HepG2 (cell line): ENCODE results near the gene CPLX1. TPM values are rescaled to one million over a fixed set of nuclear protein-coding genes. Genes with fewer than 3 reads are reported as not detected.

ENCODE experiments used
- ATAC-seq: fragments of 200-7000 bp; cut with Tn5 transposase; 3 replicates; pipeline ENCODE4 v1.9.1; 2020; ENCODE audit warnings: mild to moderate bottlenecking, moderate library complexity
- BruUV-seq: library from RNA; stranded (reverse); fragments of 400-500 nt; replicated peaks from 2 replicates; lab custom pipeline; 2021; lab: Mats Ljungman, UMichigan
- CTCF ChIA-PET: fragments of 300-600 bp; formaldehyde crosslinking; extraction: SDS; loops from one replicate; lab custom pipeline; 2021; ENCODE audit warnings: low total read pairs, inconsistent platforms, low intra/inter-chr PET ratio; lab: Yijun Ruan, JAX
- POLR2A ChIA-PET: fragments of 350-600 bp; sonication (Branson Sonifier 250); formaldehyde crosslinking; loops from one replicate; lab custom pipeline; 2020; ENCODE audit warnings: antibody characterized with exemption, inconsistent platforms; lab: Yijun Ruan, JAX
- DNase-seq: peaks from one replicate; pipeline ENCODE4 v3.0.0-alpha.2; 2015; ENCODE audit warnings: low spot score
- FAIRE-seq: peaks from 3 replicates; lab custom pipeline; 2011; peaks lifted over from hg19 to GRCh38; lab: Jason Lieb, UNC
- H2AFZ ChIP-seq: one replicate; pipeline ENCODE4 v1.6.1; 2011; ENCODE audit warnings: low read length, inconsistent platforms
- H3K27ac ChIP-seq: fragments of 300-600 bp; 3 replicates; pipeline ENCODE4 v1.8.0; 2011; ENCODE audit warnings: mixed run types, mild to moderate bottlenecking, mixed read lengths, low read length, inconsistent platforms; ENCODE audit not compliant: insufficient read depth; ENCODE audit errors: extremely low read length
- H3K27me3 ChIP-seq, 2 experiments: fragments of 200-600 bp in 1 of 2; 2 replicates in 1 of 2; 3 replicates in 1 of 2; pipeline versions ENCODE4 v1.6.0 to v1.8.0; 2011; ENCODE audit warnings: low read length in 2 of 2, mild to moderate bottlenecking in 2 of 2, moderate library complexity in 2 of 2, inconsistent platforms in 1 of 2; ENCODE audit not compliant: insufficient read depth in 2 of 2, control insufficient read depth in 1 of 2
- H3K36me3 ChIP-seq, 2 experiments: fragments of 200-600 bp in 1 of 2; replicated peaks in 1 of 2; 2 replicates in 1 of 2; 3 replicates in 1 of 2; pipeline versions ENCODE4 v1.5.1 to v1.8.0; 2011; ENCODE audit warnings: low read length in 2 of 2, inconsistent platforms in 1 of 2; ENCODE audit not compliant: insufficient read depth in 2 of 2, control insufficient read depth in 1 of 2
- H3K4me1 ChIP-seq: 2 replicates; pipeline ENCODE4 v1.5.1; 2012; ENCODE audit warnings: low read length, inconsistent platforms; ENCODE audit not compliant: insufficient read depth
- H3K4me2 ChIP-seq: 2 replicates; pipeline ENCODE4 v1.6.0; 2011; ENCODE audit warnings: low read depth, low read length, inconsistent platforms
- H3K4me3 ChIP-seq, 3 experiments: fragments of 200-600 bp in 1 of 3; sonication (generic), shearing (Covaris generic) in 1 of 3; replicated peaks in 1 of 3; 2 replicates each; pipeline ENCODE4 v1.5.1; 2011 to 2016; ENCODE audit warnings: low read length in 3 of 3, inconsistent platforms in 2 of 3, low read depth in 2 of 3, mild to moderate bottlenecking in 2 of 3, control low read depth in 1 of 3, mixed read lengths in 1 of 3; ENCODE audit not compliant: insufficient read depth in 1 of 3
- H3K79me2 ChIP-seq: one replicate; pipeline ENCODE4 v1.6.1; 2011; ENCODE audit warnings: low read length, inconsistent platforms; ENCODE audit not compliant: insufficient read depth
- H3K9ac ChIP-seq: 2 replicates; pipeline ENCODE4 v1.6.0; 2011; ENCODE audit warnings: mild to moderate bottlenecking, low read depth, low read length, inconsistent platforms; ENCODE audit not compliant: insufficient read depth
- H3K9me3 ChIP-seq: 2 replicates; pipeline ENCODE4 v1.5.1; 2012; ENCODE audit warnings: mild to moderate bottlenecking, low read length
- H4K20me1 ChIP-seq: 2 replicates; pipeline ENCODE4 v1.6.0; 2011; ENCODE audit warnings: inconsistent platforms, mild to moderate bottlenecking, low read length, moderate library complexity; ENCODE audit not compliant: insufficient read depth
- SALL2 ChIP-seq: sonication (generic); formaldehyde crosslinking; IDR thresholded peaks from 2 replicates; pipeline ENCODE4 v1.8.1; 2023; ENCODE audit warnings: mild to moderate bottlenecking, missing genetic modification reagents, inconsistent platforms
- TEAD2 ChIP-seq: sonication (generic); formaldehyde crosslinking; IDR thresholded peaks from 2 replicates; pipeline ENCODE4 v1.9.0; 2021; ENCODE audit warnings: missing genetic modification reagents
- ZNF775 ChIP-seq: sonication (generic); formaldehyde crosslinking; IDR thresholded peaks from 2 replicates; pipeline ENCODE4 v1.4.0; 2020; ENCODE audit warnings: missing genetic modification reagents, mild to moderate bottlenecking, moderate library complexity, borderline replicate concordance
- WGBS: methylation state at CpG from one replicate; pipeline ENCODE4 v1.1.6; 2017; ENCODE audit warnings: low lambda C conversion rate; 5-methylcytosine and 5-hydroxymethylcytosine counted together
- in situ Hi-C: cut with HindIII; loops from 2 replicates; pipeline ENCODE4 v1.10.0; 2017; ENCODE audit warnings: low pct_unique_long_range_greater_than_20kb; ENCODE audit not compliant: extremely low pct_ligation_motif_present
- intact Hi-C: fragments of 100-400 bp; cut with micrococcal nuclease; formaldehyde crosslinking; loops from one replicate; pipeline ENCODE4 v1.10.0; 2022; ENCODE audit not compliant: unreplicated experiment
- polyA plus RNA-seq, 8 experiments: library from polyadenylated mRNA; depleted of rRNA in 3 of 8; stranded (reverse) in 7 of 8; unstranded in 1 of 8; fragments of >200 nt; fragmentation: Illumina TruSeq in 4 of 8; extraction: Trizol in 4 of 8; gene quantifications; 2 replicates each; pipeline versions ENCODE4 v1.2.1 to v1.2.3, GENCODE V29; 2011 to 2016; ENCODE audit warnings: low read depth in 4 of 8, missing spikeins in 1 of 8, mixed read lengths in 1 of 8; ENCODE audit not compliant: insufficient read depth in 1 of 8
- total RNA-seq, 5 experiments: library from RNA; depleted of rRNA; stranded (reverse); fragments of >200 nt; fragmentation: Illumina TruSeq; extraction: Trizol; gene quantifications; 2 replicates each; pipeline ENCODE4 v1.2.3, GENCODE V29; 2016; ENCODE audit warnings: low read depth in 1 of 5

Gene CPLX1
- total and polyA plus RNA-seq, 2 of the 13 experiments (the other 11 are each of a cell fraction or from before 2014, with no cell fraction given) = 0.18 TPM

DNA sequence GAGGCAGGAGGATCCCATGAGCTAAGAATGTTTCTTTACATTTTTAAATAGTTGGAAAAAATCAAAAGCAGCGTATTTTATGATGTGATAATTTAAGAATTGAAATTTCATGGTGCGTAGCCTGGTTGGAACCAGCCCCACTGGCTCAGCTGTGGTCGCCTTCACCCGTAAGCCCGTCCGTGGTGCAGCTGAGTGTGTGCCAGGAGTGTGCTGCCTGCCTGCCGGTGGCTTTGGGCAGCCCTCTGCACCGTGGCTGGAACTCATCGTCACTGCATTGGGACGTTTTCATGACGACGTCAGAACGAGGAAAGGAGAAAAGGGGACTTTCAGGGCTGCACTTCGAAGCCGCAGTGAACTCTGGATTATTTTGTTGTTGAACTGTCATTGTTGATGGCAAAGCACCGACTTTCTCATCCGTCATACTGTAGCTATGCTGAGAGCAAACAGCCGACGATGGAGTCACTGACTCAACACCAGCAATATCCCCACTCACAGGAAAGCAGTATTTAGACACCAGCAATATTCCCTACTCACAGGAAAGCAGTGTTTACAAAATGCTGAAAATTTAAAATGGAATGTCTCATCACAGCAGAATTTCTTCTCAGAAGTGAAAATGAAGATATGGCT lies 85.2 kb downstream of the CPLX1 start:
- Histone ChIP-seq H3K4me2 (no peak overlapping the region), H4K20me1 (peaks cover 15% of the 10 kb centered on the region; the same call in 1 of the 2 replicates), H3K27ac (no peak overlapping the region), H2AFZ (no peak overlapping the region), H3K9me3 (no peaks in the 10 kb centered on the region), H3K4me1 (no peaks in the 10 kb centered on the region), H3K4me3 (no peak overlapping the region), H3K9ac (no peak overlapping the region), H3K79me2 (no peaks in the 10 kb centered on the region), H3K36me3 (peaks cover 12 to 20% of the 10 kb centered on the region in 2 experiments; a peak in 4 of 5 replicates), H3K27me3 (no peaks in the 10 kb centered on the region)
- BruUV-seq = no TSS peak
- WGBS = 93% methylated on average over 19 of the region's 19 CpGs
- no peak for TF ChIP-seq ZNF775
- TF ChIP-seq TEAD2 (CRISPR knock-in tag) = no peak
- intact Hi-C loops = no loop called here
- no peak for ATAC-seq
- CTCF ChIA-PET = no interaction called here
- DNase-seq = no peak
- POLR2A ChIA-PET = no interaction called here
- FAIRE-seq = no peak
- in situ Hi-C loops = no loop called here

DNA sequence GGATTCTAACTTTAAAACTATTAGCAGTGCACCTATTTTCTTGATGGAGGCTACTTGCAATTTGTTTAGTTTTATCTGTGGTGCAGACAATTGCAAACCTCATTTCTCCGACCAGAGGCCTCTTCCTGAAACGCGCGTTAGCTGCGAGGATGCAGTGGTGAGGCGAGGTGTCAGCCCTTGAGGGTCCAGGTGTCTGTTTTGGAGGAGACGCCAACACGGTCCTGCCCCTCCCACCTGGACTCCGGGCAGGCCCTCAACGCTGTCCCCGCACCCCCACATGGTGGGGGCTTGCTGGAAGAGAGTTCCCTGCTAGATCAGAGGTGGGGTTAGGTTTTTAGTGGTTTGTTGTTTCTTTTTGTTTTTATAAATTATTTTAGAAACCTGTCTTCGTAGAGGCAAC lies 85.9 kb downstream of the CPLX1 start:
- intact Hi-C loops = no loop called here
- no peaks in the 10 kb centered on the region for H3K27me3 ChIP-seq
- peaks cover 15% of the 10 kb centered on the region; the same call in 1 of the 2 replicates for H4K20me1 ChIP-seq
- CTCF ChIA-PET = no interaction called here
- H3K4me1 ChIP-seq = no peaks in the 10 kb centered on the region
- POLR2A ChIA-PET = no interaction called here
- no peaks in the 10 kb centered on the region for H3K79me2 ChIP-seq
- no peak for DNase-seq
- H3K9ac ChIP-seq = no peak overlapping the region
- peaks cover 12 to 28% of the 10 kb centered on the region in 2 experiments; a peak in 4 of 5 replicates for H3K36me3 ChIP-seq
- no peaks in the 10 kb centered on the region for H3K9me3 ChIP-seq
- WGBS = 95% methylated on average over 12 of the region's 12 CpGs
- in situ Hi-C loops = no loop called here
- H3K4me3 ChIP-seq = no peak overlapping the region
- ATAC-seq = no peak
- BruUV-seq = no TSS peak
- no peak overlapping the region for H3K4me2 ChIP-seq
- no peak for FAIRE-seq
- no peak overlapping the region for H3K27ac ChIP-seq
- no peak overlapping the region for H2AFZ ChIP-seq
- TF ChIP-seq SALL2 (CRISPR knock-in tag) = no peak
